KOPT-K1 (cell line): Measurements from ENCODE around the gene KCNMA1.
"Not testable (repeated sequence)": the region's sequence is repeated elsewhere in the genome, so short reads cannot be mapped to it uniquely, and the experiment has no call there.

Source experiments
- H3K27ac ChIP-seq: fragments of 200-600 bp; sonication (generic); 2 replicates; pipeline ENCODE4 v1.5.1; 2016; ENCODE audit warnings: antibody characterized with exemption, mild to moderate bottlenecking, low read depth, low read length; ENCODE audit not compliant: poor library complexity, severe bottlenecking
- H3K36me3 ChIP-seq: fragments of 200-600 bp; sonication (generic); 2 replicates; pipeline ENCODE4 v1.5.1; 2017; ENCODE audit warnings: antibody characterized with exemption, mild to moderate bottlenecking, low read length, moderate library complexity; ENCODE audit not compliant: insufficient read depth
- H3K9me3 ChIP-seq: fragments of 200-600 bp; sonication (generic); 2 replicates; pipeline ENCODE4 v1.5.1; 2017; ENCODE audit warnings: antibody characterized with exemption, low read length, mild to moderate bottlenecking; ENCODE audit not compliant: insufficient read depth, poor library complexity, severe bottlenecking

Gene KCNMA1

GRCh38 chr10:77348751-77349150, 288.9 kb downstream of the KCNMA1 start:
- Histone ChIP-seq H3K36me3 (no peaks in the 10 kb centered on the region), H3K27ac (no peak overlapping the region), H3K9me3 (no peaks in the 10 kb centered on the region)

DNA sequence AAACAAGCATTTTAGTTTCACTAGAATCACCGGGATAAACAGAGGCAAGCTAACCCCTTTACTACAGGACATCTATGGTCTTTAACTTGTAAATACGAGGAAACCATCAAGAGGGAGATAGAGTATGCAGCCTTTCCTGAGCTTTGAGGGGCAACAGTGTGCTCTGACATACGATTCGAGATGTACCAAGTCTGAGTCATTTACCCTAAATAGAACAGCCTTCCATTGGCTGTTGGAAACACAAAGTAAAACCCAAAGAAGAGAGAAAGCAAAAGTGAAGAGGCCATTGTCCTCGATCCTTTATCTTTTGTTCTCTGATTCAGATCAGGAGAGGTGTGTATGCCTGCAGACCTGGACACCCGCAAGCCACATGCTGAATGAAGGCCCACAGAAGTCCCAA, 289.5 kb downstream of the KCNMA1 start:
- Histone ChIP-seq H3K9me3 (no peaks in the 10 kb centered on the region), H3K36me3 (no peaks in the 10 kb centered on the region), H3K27ac (no peak overlapping the region)

DNA sequence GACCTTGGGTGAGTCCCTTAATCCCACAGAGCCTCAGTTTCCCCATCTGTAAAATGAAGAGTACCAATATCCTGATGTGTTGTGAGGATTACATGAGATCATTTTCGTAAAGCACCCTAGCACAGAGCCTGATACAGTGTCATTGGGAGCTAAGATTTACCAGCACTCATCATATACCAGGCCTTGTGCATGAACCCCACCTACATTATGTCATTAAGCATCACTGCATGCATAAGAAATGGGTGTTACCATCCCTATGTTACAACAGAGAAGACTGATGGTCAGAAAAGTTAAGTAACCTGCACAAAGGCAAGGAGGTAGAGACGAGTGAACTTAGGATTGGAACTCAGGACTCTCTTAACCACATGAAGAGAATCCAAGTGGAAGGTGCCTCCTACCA, 290.6 kb downstream of the KCNMA1 start:
- Histone ChIP-seq H3K27ac (no peak overlapping the region), H3K9me3 (no peaks in the 10 kb centered on the region), H3K36me3 (no peaks in the 10 kb centered on the region)

DNA sequence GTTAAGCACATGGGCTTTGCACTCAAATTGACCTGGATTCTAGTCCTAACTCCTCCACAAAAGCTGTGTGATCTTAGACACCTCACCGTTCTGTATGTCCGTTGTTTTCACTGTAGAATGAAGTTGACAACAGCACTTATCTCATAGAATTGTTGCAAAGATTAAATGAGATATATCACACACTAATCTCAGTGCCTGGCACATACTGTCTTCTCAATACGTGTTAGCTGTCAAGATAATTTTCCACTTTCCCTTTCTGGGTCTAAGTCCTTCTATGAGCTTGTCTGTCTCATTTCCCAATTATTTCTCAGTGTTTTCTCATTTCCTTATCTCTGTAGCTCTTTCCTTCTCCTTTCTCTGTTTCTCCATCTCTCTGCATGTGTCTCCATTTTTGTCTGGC, 296.6 kb downstream of the KCNMA1 start:
- H3K27ac ChIP-seq: no peak overlapping the region
- H3K9me3 ChIP-seq: peaks cover 8% of the 10 kb centered on the region
- no peaks in the 10 kb centered on the region for H3K36me3 ChIP-seq

DNA sequence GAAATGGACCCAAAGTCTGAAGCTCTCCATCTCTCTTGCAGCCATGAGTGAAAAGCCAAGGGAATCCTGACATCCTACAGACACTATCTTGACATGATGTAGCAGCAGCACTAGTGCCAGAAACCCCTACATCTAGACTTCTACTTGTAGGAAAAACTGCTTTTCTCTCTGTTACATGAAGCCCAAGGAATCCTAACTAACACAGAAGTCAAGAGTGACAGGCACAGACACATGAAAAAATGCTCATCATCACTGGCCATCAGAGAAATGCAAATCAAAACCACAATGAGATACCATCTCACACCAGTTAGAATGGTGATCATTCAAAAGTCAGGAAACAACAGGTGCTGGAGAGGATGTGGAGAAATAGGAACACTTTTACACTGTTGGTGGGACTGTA, 297.7 kb downstream of the KCNMA1 start:
- H3K27ac ChIP-seq, H3K9me3 ChIP-seq, H3K36me3 ChIP-seq: not testable (repeated sequence)

DNA sequence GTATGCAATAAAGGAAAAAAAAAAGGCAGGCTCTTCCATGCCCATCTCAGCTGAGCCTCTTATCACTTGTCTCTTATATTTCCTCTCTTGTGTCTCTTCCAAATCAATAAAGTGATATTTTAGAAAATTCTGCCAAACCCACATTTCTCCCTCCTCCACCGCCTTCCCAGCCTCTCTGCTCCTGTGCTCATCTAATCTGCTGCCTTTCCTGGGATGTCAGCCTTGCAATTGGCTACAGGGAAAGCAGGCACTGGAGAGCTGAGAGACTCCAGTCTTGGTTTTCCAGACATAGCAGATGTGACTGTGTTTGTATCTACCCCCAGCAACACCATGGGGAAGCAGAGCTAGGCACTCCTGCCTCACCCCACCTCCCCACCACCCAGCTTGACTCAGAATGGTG, 298.4 kb downstream of the KCNMA1 start:
- H3K36me3 ChIP-seq: no peaks in the 10 kb centered on the region
- peaks cover 8% of the 10 kb centered on the region for H3K9me3 ChIP-seq
- H3K27ac ChIP-seq: no peak overlapping the region

DNA sequence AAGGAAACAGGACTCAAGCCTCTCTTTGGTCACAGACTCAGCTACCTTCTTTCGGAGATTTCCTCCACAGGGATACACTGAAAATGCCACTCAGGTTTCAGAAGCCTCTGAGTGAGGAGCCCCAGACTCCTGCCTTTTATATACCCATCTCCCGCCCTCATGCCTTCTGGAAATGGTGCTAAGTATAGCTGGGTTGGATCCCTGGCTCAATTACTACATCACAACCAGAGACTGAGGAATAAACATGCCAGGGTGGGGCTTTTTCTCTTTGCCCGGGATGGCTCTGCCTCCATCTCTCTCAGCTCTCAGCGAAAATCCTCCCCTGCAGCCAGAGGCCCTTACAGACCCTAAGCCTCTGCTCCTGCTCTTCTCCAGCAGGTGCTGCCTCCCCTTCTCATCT, 299.5 kb downstream of the KCNMA1 start:
- H3K9me3 ChIP-seq: peaks cover 8% of the 10 kb centered on the region
- H3K36me3 ChIP-seq: no peaks in the 10 kb centered on the region

DNA sequence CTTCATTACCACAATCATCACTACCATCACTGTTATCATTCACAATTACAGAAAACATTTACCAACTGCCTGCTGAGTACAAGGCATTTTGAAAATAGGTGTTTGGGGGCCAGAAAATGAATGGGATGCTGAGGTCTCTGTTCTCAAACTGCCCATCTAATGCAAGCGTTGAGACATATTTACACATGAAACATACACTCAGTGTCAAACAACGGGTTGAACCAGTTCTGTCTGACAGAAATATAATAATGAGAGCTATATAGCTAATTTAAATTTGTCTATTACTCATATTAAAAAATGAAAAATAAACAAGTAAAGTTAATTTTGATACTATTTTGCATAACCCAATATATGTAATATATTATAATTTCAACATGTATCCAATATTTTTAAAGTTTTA, 303.1 kb downstream of the KCNMA1 start:
- Histone ChIP-seq H3K36me3 (no peaks in the 10 kb centered on the region), H3K9me3 (peaks cover 5% of the 10 kb centered on the region), H3K27ac (no peak overlapping the region)

More for the DNA sequence above, 299.5 kb downstream of the KCNMA1 start:
- no peak overlapping the region for H3K27ac ChIP-seq

DNA sequence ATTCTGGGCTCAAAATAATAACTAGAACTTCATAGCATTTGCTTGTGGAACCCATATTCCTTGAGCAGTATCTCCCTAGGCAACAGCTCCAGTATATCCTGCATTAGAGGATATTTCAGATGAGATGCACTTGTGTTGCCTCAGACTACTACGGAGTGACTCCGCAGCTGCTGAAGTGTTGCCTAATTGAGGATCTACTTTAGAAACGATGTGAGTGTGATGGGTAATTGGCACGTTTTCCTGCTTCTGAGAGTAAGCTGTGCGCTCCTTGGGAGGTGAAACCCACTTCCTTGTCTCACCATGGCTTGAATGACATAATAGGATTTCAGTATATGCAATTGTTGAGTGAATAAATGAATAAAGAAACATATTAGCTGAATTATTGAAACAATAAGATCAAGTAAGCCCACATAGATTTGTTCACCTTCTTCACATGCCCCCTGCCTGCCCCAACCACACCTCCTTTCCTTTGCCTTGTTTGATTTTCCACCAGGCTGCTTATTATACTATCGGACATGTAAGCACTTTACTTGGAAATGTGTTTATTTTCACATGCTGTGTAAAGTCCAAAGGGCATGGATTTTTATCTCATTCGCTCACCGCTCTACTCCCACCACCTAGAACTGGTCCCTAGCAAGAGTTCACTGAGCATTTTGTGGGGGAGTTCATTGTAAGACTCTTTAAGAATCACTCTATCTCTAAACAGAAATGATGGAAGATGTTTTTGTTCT, 303.8 kb downstream of the KCNMA1 start:
- no peak overlapping the region for H3K27ac ChIP-seq
- H3K36me3 ChIP-seq: no peaks in the 10 kb centered on the region
- no peaks in the 10 kb centered on the region for H3K9me3 ChIP-seq

DNA sequence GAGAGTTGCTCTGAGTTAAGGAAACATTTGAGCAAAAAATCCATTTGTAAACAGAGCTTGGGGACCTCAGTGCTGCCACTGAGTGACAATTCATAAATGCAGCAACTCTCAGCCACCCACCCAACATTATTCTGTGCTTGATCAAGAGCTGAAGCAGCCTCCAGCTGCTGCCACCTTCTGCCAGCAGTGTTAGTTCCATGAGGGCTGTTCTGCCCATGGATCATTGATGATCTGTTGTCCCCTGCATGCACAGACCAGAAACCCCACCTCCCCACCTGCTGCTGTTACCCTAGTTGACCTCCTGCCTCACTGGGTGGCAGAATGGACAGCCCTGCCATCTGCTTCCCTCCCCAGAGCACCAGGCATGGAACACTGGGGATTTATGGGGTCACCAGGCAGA, 305.4 kb downstream of the KCNMA1 start:
- no peaks in the 10 kb centered on the region for H3K36me3 ChIP-seq
- no peaks in the 10 kb centered on the region for H3K9me3 ChIP-seq
- H3K27ac ChIP-seq: no peak overlapping the region

DNA sequence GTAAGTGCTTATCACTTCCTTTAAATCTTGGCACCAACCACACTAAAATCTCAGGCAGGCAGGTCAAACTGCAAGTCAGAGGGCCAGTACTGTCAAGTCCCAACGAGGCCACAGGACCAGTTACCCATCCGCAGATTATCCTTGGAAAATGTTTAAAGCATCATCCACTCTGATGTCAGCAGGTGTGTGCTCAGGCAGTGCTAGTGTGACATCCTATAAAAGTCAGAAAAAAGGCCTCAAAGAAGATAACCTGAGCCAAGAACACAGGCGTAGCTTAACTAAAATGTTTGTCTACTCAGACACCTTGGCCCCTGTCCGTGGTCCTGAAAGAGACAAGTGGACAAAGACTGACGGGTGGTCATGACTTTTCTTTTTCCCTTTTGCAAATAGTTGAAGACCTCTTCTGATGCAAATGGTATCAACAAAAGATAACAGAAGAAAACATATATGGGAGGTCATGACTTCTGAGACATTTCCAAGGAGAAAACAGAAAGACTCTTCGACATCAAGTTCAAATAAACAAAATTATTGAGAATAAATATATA, 309.3 kb downstream of the KCNMA1 start:
- Histone ChIP-seq H3K27ac (no peak overlapping the region), H3K36me3 (no peaks in the 10 kb centered on the region), H3K9me3 (no peaks in the 10 kb centered on the region)

- Histone ChIP-seq H3K36me3 (no peaks in the 10 kb centered on the region), H3K27ac (no peak overlapping the region)
These were observed 312.4 kb downstream of the KCNMA1 start for GRCh38 chr10:77325233-77325537.

DNA sequence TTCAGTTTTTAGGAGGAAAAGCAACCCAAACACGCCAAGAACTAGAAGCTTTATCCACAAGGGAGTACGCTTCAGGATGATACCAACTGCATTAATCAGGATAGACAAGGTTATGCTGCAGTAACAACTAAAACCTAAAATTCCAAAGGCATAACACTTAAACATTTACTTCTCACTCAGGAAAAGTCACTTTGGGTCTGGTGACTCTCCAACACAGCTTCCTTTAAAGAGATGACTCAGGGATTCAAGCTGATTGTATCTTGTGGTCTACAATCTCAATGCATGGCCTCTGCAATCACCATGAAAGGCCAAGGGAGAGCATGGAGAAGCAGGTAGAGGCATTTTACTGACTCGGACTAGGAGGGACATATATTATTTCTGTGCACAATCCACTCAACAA, 315.8 kb downstream of the KCNMA1 start:
- no peaks in the 10 kb centered on the region for H3K9me3 ChIP-seq
- H3K36me3 ChIP-seq: no peaks in the 10 kb centered on the region
- H3K27ac ChIP-seq: no peak overlapping the region

More at GRCh38 chr10:77325233-77325537, 312.4 kb downstream of the KCNMA1 start:
- no peaks in the 10 kb centered on the region for H3K9me3 ChIP-seq

- no peaks in the 10 kb centered on the region for H3K36me3 ChIP-seq
- H3K27ac ChIP-seq: no peak overlapping the region
- H3K9me3 ChIP-seq: no peaks in the 10 kb centered on the region
These were observed 316.6 kb downstream of the KCNMA1 start for GRCh38 chr10:77320971-77321471.

- Histone ChIP-seq H3K27ac (no peak overlapping the region), H3K9me3 (no peaks in the 10 kb centered on the region), H3K36me3 (no peaks in the 10 kb centered on the region)
These were observed 318.1 kb downstream of the KCNMA1 start for GRCh38 chr10:77319557-77319956.

- Histone ChIP-seq H3K9me3 (no peaks in the 10 kb centered on the region), H3K27ac (no peak overlapping the region)
These were observed 318.9 kb downstream of the KCNMA1 start for GRCh38 chr10:77318739-77319138.

More at GRCh38 chr10:77318739-77319138, 318.9 kb downstream of the KCNMA1 start:
- H3K36me3 ChIP-seq: no peaks in the 10 kb centered on the region
